AG09309 (cell line): ENCODE data around the gene AFM.

Experiments used
- DNase-seq: peaks from one replicate; pipeline ENCODE4 v3.0.0-alpha.2; 2010; ENCODE audit warnings: low read depth
- H3K4me3 ChIP-seq: 2 replicates; pipeline ENCODE4 v1.5.1; 2011; ENCODE audit warnings: mild to moderate bottlenecking, low read depth, low read length, moderate library complexity; ENCODE audit not compliant: control insufficient read depth
- TF ChIP-seq, protein P1 (sequence below): IDR thresholded peaks from 2 replicates; pipeline ENCODE4 v1.5.1; 2011; ENCODE audit warnings: mild to moderate bottlenecking, low read depth, low read length, inconsistent platforms; ENCODE audit not compliant: insufficient read depth, control insufficient read depth; ENCODE audit errors: missing control alignments

AFM gene

DNA sequence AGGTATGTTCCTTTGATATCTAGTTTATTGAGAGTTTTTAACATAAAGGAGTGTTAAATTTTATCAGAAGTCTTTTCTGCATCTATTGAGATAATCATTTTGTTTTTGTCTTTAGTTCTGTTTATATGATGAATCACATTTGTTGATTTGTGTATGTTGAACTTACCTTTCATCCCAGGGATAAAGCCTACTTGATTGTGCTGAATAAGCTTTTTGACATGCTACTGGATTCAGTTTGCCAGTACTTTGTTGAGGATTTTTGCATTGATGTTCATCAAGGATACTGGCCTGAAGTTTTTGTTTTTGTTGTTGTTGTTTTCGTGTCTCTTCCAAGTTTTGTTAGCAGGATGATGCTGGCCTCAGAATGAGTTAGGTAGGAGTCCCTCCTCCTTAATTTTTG lies 10.8 kb upstream of the AFM start:
- no peak for DNase-seq
- TF ChIP-seq, protein P1, sequence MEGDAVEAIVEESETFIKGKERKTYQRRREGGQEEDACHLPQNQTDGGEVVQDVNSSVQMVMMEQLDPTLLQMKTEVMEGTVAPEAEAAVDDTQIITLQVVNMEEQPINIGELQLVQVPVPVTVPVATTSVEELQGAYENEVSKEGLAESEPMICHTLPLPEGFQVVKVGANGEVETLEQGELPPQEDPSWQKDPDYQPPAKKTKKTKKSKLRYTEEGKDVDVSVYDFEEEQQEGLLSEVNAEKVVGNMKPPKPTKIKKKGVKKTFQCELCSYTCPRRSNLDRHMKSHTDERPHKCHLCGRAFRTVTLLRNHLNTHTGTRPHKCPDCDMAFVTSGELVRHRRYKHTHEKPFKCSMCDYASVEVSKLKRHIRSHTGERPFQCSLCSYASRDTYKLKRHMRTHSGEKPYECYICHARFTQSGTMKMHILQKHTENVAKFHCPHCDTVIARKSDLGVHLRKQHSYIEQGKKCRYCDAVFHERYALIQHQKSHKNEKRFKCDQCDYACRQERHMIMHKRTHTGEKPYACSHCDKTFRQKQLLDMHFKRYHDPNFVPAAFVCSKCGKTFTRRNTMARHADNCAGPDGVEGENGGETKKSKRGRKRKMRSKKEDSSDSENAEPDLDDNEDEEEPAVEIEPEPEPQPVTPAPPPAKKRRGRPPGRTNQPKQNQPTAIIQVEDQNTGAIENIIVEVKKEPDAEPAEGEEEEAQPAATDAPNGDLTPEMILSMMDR, result no peak
- H3K4me3 ChIP-seq, result no peak overlapping the region

DNA sequence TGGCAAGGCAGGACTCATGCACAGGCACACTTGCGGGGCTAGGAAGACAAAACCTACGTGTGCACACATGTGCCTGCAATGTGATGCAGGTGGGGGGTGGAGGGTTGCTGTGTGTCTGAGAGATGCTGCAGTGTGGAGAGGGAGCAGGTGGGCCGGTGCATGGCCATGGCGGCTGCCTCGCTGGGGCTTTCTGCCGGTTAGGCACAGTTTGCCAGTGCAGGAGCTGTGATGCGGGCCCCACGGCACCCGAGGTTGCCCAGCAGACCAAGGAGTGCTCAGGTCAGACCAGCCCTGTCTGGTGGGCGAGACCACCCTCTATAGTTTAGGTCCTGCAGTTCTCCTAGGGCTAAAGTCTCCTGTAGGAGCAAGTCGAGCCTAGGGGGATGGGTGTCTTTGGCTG lies 4.4 kb upstream of the AFM start:
- no peak overlapping the region for H3K4me3 ChIP-seq
- DNase-seq, result no peak
- TF ChIP-seq, protein P1, result no peak

DNA sequence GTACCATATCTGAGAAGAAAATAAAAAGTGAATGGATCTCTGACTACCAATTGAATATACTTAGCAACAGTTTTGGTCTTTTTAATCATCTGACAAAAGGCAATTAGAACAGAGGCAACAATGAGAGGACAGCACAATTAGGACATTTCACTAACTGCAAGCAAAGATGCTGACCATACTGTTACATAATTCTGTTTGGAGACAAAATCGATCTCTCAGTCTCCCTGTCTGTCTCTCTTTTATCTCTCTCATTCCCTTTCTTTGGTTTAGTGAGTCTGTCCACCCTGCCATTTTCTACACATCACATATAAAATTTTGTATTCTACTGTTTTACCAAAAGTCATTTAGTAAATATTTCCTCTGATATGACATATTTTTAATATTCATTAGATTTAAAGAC lies 2.2 kb upstream of the AFM start:
- TF ChIP-seq, protein P1, result no peak
- no peak overlapping the region for H3K4me3 ChIP-seq
- DNase-seq, result no peak

DNA sequence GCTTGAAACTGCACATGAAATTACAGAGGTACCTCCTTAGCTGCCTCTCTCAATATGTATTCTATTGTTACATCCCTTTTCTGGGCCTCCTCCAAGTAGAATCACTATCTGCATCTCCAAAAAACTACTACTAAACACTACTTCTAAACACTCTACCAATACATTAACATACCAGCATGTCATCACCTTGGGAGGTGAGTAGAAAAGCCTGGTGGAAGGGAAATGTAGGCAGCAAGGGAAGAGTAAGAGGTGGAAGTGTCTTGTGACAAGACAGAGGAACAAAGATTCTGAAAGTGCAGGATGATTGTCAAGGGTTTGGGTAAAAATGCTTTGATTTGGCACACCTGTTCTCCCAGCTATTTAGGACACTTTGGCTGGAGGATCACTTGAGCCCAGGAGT lies 3.5 kb downstream of the AFM start:
- H3K4me3 ChIP-seq, result no peak overlapping the region
- TF ChIP-seq, protein P1, result no peak
- DNase-seq, result no peak

DNA sequence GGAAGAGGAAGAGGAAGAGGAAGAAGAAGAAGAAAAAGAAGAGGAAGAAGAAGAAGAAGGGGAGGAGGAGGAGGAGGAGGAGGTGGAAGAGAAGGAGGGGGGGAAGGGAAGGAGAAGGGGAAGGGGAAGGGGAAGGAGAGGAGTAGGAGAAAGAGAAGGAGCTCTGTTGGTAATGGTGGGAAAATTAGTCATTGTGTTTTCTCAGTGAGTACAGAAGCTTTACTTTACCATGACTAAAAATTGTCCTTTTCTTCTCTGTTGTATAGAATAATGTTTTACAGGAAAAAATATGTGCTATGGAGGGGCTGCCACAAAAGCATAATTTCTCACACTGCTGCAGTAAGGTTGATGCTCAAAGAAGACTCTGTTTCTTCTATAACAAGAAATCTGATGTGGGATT lies 4.1 kb downstream of the AFM start:
- TF ChIP-seq, protein P1, result no peak
- DNase-seq, result no peak
- no peak overlapping the region for H3K4me3 ChIP-seq

DNA sequence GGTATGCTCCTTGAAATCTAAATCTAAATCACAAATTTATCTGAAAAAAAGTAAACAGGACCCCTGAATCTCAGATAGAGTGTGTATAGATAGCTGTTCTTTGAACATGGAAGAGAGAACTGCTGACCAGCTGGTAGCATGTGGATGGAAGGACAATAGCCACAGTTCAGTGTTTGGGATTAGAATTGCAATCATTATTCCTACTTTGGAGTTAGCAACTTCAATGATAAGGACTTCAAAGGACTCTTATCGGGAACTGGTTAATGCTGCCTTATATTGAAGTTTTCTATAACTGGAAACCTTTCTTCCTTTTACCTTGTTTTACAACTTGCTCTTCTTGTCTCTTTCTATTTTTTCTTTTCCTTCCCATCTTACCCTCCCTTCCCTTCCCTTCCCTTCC lies 5.0 kb downstream of the AFM start:
- H3K4me3 ChIP-seq, result no peak overlapping the region
- TF ChIP-seq, protein P1, result no peak
- DNase-seq, result no peak

DNA sequence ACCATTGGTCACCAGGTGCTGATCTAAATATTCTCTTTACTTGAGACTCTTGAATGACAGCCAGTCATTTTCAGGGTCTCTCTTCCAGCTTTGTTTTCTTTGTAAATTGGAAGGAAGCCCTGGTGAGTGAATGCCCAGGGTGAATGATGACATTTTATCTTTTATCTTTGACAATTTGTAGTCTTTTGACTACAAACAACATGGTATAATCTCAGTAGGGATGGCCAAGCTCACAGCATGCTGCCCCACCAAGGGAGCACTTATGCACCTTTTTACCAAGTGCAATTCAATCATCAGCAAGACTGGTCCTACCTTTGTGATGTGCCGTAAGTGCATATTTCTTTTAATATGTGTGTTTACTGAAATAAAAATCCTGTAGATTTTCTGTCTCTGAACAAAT lies 5.7 kb downstream of the AFM start:
- no peak overlapping the region for H3K4me3 ChIP-seq
- DNase-seq, result no peak
- TF ChIP-seq, protein P1, result no peak
